SKM-1 (cell line): Measurements from ENCODE around the gene PRDM11.

Experiments used
- DNase-seq: peaks from one replicate; lab custom pipeline; 2025; ENCODE audit not compliant: unreplicated experiment; lab: John Stamatoyannopoulos, UW

The PRDM11 gene

DNA sequence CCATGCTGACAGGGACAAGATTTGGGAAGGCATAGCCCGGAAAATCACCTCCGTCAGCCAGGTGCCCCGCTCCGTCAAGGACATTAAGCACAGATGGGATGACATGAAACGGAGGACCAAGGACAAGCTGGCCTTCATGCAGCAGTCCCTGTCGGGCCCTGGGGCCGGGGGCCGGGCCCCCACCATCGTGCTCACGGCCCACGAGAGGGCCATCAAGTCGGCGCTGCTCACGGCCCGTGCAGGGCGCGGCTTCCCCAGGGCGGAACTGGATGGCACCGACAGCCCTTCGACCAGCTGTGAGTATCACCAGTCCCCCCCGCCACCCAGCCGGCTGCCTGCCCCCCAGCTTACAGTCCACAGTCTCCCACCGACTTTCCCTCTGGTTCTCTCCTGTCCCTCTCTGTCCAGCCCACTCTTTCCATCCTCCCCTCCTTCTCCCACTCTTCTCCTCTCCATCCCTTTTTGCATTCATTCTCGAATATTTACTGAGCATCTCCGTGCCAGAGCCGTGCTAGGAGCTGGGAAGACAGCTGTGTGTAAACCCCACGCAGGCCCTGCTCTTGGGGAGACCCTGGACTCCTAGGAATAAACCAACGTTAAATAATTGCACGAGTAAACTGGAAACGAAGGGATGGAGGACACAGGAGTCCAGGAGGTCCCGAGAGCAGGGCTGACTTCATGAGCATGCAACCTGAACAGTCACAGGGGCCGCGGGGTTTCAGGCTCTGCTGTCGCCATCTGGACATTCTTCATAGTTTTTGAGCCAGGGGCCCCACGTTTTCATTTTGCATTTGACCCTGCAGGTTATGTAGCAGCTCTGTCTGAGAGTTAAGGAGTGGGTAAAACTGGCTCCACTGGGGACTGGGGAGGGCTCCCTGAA is 62.8 kb downstream of the PRDM11 start:
- DNase-seq: no peak

- DNase-seq: no peak
These were observed 63.7 kb downstream of the PRDM11 start for GRCh38 chr11:45209891-45210699.

DNA sequence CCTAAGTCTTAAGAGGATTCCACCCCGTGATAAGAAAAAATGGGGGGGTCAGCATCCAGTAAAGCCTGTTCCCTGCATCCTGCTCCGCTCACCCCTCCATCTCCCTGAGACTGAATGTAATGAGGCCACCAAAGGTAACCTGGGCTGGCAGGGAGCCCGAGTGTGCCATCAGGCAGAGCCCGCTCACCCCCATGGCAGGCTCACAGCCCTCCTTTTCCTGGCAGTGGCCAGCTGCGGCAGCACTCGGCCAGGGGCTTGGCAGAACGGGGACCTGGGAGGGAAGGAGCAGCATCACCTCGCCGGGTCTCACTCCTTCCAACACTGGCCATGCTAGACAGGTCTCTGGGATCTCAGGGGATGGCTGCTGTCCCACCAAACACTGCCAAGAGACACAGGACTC is 64.4 kb downstream of the PRDM11 start:
- no peak for DNase-seq

GRCh38 chr11:45211732-45212131 is 65.3 kb downstream of the PRDM11 start:
- no peak for DNase-seq

DNA sequence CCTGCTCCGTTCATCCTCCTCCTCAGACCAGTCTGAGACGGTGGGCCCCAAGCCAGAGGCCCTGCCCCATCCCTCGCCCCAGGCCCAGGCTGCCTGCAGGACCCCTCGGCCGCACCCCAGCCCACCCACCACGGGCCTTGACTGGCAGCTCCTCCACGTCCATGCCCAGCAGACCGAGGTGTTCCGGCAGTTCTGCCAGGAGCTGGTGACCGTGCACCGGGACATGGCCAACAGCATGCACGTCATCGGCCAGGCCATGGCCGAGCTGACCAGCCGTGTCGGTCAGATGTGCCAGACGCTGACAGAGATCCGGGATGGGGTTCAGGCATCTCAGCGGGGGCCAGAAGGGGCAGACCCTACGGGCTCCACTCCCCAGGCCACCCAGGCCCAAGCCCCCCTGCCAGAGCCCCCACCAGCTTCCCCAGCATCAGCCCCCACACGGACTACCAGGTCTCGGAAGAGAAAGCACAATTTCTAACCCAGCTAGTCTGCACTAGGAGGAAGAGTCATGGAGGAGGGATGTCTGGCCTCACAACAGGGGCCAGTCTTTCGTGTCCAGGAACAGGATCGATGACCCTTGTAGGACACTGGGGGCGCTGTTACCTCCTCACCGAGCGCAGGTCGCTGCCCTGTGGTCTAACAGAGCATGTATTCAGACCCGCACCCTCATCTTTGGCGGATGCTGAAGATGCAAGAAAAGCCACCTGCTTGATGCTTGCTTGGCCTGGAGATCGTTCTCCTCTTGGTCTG is 66.3 kb downstream of the PRDM11 start:
- no peak for DNase-seq

DNA sequence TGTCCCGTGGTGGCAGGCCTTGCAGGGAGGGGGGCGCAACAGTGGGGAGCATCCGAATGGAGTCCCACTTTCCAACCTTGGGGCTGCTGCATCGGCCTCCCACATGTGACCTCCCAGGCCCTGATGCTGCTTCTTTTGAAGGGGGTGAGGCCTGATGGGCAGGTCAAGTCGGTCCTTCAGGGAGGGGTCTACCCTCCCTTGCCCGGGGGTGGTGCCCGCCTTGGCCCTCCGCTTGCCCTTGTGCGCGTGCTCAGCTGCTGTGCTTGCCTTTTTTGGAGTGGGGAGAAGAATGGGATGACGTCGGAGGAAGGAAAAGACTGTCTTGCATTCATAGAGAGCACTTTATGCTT is 66.9 kb downstream of the PRDM11 start:
- no peak for DNase-seq

DNA sequence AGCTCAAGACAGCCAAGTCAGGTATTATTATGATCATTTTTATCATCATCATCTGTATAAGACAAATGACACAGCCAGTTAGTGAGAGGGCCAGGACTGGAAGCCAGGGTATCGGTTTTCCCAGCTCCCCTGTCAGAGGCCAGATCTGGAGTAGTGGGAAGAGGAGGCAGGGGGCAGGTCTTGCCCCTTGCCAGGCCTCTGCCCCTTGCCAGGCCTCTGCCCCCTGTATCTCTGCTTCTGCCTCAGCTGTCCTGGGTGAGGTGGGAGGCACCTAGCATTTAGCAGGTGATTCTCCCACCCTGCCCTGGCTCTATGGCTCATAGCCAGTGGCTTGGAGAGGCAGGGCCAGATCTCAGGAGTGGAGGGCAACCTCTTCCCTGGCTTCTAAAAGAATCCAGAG is 67.3 kb downstream of the PRDM11 start:
- no peak for DNase-seq

- DNase-seq: no peak
These were observed 68.8 kb downstream of the PRDM11 start for GRCh38 chr11:45215098-45215865.

DNA sequence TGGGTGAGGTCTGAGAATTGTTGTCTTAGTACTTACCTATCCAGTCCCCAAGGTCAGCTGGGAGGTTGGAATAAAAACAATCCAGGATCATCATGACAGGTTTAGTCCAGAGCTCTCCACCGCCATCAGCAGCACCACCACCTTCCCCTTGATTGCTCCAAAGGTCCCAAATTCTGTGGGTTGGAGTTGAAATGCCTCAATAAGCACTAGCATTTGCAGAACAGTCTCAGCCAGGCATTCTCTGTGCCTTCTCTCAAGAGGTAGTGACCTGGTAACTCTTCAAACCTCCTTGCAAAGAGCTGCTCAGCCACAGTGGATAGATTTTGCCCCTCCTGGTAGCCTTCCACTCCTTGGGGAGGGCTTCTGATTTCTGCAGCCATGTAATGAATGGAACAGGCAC is 69.6 kb downstream of the PRDM11 start:
- no peak for DNase-seq

DNA sequence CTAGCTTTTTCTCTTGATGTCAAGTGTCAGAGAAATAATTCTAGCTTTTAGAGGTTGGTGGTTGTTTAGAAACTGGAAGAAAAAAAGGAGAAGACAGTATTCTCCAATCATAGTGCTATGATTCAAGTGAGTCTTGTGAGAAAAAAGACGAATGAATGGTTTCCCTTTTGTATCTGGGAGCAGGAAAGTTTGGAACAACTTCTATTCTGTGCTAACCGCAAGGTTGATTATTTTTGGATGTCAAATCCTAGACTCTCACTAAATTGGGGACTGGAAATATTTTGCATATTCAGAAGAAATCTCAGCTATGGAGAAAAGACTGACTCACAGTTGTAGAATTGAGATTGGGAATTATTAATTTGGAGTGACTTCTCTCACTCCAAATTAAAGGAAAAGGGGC is 70.5 kb downstream of the PRDM11 start:
- no peak for DNase-seq

GRCh38 chr11:45217991-45218390 is 71.6 kb downstream of the PRDM11 start:
- no peak for DNase-seq

DNA sequence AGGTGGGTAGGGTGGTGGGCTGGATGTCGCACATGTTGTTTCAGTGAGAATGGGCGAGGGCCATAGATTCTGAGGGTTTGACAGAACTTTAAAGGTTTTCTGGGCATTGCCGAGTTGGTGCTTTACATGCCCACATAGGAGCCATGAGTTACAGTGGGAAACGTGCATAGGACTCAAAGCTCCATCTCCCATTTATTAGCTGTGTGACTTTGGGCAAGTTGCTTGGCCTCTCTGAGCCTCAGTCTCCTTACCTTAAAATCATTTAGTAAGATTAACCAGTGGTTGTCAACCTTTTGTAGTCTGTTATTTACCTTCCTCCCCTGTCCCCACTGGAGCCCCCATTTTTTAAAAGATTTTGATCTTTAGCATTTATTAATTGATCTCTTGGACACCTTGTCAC is 72.3 kb downstream of the PRDM11 start:
- no peak for DNase-seq

DNA sequence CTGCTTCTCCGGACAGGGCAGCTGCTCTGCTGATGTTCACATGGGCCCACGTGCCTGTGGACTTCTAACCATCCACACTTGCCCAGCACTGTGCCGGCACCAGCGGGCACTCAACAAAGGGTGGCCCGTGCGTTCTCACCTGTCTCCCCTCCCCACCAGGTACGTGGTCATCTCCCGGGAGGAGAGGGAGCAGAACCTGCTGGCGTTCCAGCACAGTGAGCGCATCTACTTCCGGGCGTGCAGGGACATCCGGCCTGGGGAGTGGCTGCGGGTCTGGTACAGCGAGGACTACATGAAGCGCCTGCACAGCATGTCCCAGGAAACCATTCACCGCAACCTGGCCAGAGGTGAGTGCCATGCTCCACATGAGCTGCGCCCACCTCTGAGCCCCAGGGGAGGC is 73.0 kb downstream of the PRDM11 start:
- no peak for DNase-seq

DNA sequence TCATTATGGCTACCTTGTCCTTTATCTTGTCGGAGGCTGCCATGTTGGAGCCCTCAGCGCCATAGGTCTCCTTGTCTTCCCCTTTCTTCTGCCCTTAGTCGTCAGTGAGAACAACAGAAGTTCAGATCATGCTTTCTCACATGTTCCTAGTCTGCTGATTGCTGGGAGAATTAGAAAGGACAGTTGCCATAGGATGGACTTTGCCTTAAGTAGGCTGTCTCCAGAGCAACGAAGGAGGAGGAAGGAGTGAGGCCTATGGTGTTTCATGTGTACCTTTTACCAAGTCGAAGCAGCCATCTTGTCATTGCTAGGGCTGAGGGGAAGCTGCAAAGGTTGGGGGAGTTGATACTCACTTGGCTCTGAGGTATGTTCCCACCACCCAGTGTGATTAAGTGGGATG is 77.1 kb downstream of the PRDM11 start:
- DNase-seq: no peak

GRCh38 chr11:45224766-45225165 is 78.3 kb downstream of the PRDM11 start:
- DNase-seq: no peak

- no peak for DNase-seq
These were observed 78.8 kb downstream of the PRDM11 start for GRCh38 chr11:45225277-45225676.

DNA sequence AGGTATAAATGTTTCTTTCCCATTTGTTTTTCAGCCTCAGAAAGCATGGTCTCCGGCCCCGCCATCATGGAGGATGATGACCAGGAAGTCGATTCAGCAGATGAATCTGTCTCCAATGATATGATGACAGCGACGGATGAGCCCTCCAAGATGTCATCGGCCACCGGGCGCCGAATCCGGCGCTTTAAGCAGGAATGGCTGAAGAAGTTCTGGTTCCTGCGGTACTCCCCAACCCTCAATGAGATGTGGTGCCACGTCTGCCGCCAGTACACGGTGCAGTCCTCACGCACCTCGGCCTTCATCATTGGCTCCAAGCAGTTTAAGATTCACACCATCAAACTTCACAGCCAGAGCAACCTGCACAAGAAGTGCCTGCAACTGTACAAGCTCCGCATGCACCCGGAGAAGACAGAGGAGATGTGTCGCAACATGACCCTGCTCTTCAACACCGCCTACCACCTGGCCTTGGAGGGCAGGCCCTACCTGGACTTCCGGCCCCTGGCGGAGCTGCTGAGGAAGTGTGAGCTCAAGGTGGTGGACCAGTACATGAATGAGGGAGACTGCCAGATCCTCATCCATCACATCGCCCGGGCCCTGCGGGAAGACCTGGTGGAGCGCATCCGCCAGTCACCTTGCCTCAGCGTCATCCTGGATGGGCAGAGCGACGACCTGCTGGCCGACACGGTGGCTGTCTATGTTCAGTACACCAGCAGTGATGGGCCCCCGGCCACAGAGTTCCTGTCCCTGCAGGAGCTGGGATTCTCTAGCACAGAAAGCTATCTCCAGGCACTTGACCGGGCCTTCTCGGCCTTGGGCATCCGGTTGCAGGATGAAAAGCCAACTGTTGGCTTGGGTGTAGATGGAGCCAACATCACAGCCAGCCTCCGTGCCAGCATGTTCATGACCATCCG is 79.8 kb downstream of the PRDM11 start:
- no peak for DNase-seq

GRCh38 chr11:45226901-45227300 is 80.5 kb downstream of the PRDM11 start:
- no peak for DNase-seq

DNA sequence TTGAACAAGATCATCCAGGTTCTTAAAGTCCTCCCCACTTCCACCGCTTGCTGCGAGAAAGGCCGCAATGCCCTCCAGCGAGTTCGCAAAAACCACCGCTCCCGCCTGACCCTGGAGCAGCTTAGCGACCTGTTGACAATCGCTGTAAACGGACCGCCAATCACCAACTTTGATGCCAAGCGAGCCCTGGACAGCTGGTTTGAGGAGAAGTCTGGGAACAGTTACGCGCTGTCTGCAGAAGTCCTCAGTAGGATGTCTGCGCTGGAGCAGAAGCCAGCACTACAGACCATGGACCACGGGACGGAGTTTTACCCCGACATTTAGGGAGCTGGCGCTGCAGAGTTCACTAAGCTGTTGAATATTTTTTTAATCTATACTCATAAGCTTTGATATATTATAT is 81.4 kb downstream of the PRDM11 start:
- DNase-seq: no peak
